Left cardiac atrium (tissue), 4 donors: ENCODE data around the gene HLX. TPM values are rescaled to one million over a fixed set of nuclear protein-coding genes. Genes with fewer than 3 reads are reported as not detected.
A peak's percentile ranks its signal among the peaks of the same experiment; 100 is the strongest.

Experiments used
- ATAC-seq, 2 donors: fragments of 200-7000 bp; cut with Tn5 transposase; one replicate each; pipeline ENCODE4 v1.9.1; 2020; ENCODE audit warnings: mild to moderate bottlenecking in 2 of 2, moderate library complexity in 2 of 2
- DNase-seq: peaks from one replicate; pipeline ENCODE4 v3.0.0-alpha.2; 2020
- intact Hi-C, 2 donors: fragments of 100-400 bp; cut with DNase I; formaldehyde crosslinking; loops; one replicate each; pipeline versions ENCODE4 v1.14.1 to v1.15.1; 2022 to 2023
- long read RNA-seq: library from polyadenylated mRNA; unstranded; transcript quantifications from one replicate; pipeline ENCODE4 v2.0.0, GENCODE V29; 2021
- total RNA-seq, 2 donors: library from RNA; stranded (reverse); fragmentation: NEBNext Ultra II Directional; extraction: Animal tissue kit (Norgen Biotek cat#: 25700); gene quantifications; one replicate each; pipeline ENCODE4 v1.2.1, GENCODE V29; 2021
- donor health status: DM: no; HTN: yes; CAD: no.
- donor health status: DM: no; HTN: yes; CAD: no; lungs with severe emphysema.
- donor health status: DM: yes; HTN: yes; CAD: no.
- donor health status: Dilated cardiomyopathy.

The HLX gene
- 10 to 100 TPM in 1 of 2 donors, 1 to 10 TPM in 1; 4.5 to 10.7 TPM for total RNA-seq
- long read RNA-seq, transcript HLX-201 (4 exons, 2,280 nt), result major isoform, 6 of 8 reads
- long read RNA-seq, partial matches to known transcripts, result 1 of 8 reads
- long read RNA-seq, other reads (novel, unspliced or antisense), result 1 of 8 reads

GRCh38 chr1:220879076-220879508 lies at the start of gene HLX:
HLX (plus strand) TSS chr1:220879443; CDS start chr1:220879858, 415 bp downstream.
- intact Hi-C loops, result loop anchor here (5.0 to 10.0 kb wide), 3 partner anchors 323 to 556 kb away; no protein-coding TSS in a partner anchor
- DNase-seq, result peak; percentile 93
- peak; percentile 91 to 95 for ATAC-seq

GRCh38 chr1:220833436-220833835 lies 45.8 kb upstream of the HLX start:
- intact Hi-C loops, result no loop called here
- DNase-seq (no peak), ATAC-seq (peak in 1 of 2 donors; percentile 29)

DNA sequence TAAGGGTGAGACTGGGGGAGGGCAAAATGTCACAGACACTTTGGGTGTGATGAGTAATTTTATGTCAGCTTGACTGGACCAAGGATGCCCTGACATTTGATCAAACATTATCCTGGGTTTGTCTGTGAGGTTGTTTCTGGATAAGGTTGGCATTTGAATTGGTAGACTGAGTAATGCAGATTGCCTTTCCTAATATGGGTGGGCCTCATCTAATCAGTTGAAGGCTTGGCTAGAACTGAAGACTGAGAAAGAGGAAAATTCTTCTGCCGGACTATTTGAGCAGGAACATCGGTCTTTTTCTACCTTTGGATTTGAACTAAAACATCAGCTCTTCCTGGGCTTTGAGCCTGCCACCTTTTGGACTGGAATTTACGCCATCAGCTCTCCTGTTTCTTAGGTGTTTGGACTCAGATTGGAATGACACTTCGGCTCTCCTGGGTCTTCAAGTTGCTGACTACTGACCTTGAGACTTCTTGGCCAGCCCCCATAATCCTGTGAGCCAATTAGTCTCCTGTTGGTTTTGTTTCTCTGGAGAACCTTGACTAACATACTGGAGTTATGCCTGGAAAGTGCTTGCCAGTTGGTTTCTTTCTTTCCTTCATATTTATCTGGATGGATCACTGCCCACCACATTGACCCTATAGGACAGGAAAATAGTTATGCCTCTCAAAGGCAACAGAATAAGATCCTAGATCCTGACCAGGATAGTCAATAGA lies 44.9 kb upstream of the HLX start:
- intact Hi-C loops, result no loop called here
- DNase-seq, result no peak
- ATAC-seq, result no peak

DNA sequence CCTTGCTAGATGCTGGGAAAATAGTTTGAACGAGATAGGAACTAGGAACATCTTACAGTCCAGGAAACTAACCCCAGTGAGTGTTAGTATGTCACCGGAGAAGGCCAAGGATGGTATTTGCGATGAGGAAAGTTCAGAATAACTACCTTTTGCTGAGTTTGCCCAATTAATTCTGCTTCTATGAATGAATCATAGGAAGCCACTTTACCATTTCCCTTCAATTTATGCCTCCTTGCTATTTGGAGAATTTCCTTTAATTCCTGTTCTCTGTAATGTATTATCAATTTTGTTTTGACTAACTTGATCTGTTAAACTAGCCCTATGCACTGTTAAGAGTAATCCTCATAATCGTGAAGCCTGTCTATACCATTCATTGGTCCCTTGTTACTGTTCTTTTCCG lies 40.7 kb upstream of the HLX start:
- DNase-seq, result no peak
- intact Hi-C loops, result no loop called here
- ATAC-seq, result no peak

DNA sequence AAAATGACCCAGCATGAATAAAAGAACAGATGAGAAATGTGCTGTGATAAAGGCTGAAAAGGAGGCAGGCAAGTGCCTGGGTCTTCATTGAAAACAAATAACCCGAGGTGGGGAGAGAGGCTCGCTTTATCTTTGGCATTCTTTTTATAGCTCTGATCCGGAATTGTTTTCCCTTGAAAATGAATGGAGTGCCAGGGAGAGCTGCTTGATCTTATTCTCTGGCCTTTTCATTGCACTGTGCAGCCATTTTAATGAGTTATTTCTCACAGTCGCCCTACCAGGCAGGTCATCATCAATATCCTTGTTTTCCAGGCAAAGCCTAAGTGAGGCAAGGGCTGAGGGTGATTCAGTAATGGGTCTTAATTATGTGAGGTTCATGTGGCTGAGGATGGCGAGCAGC lies 39.8 kb upstream of the HLX start:
- DNase-seq (no peak), ATAC-seq (no peak)
- intact Hi-C loops, result no loop called here

DNA sequence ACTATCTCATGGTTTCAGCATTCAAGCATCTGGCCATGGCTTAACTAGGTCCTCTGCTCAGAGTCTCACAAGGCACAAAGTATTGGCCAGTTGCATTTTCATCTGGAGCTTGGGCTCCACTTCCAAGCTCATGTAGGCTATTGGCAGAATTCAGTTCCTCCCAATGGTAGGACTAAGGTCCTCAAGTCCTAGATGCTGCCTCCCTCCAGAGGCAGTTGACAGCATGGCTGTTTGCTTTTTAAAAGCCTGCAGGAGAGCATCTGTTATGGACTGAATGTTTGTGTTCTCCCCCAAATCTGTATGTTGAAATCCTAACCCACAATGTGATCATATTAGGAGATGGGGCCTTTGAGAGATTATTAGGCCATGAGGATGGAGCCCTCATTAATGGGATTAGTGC lies 38.0 kb upstream of the HLX start:
- intact Hi-C loops, result no loop called here
- ATAC-seq, result no peak
- no peak for DNase-seq

DNA sequence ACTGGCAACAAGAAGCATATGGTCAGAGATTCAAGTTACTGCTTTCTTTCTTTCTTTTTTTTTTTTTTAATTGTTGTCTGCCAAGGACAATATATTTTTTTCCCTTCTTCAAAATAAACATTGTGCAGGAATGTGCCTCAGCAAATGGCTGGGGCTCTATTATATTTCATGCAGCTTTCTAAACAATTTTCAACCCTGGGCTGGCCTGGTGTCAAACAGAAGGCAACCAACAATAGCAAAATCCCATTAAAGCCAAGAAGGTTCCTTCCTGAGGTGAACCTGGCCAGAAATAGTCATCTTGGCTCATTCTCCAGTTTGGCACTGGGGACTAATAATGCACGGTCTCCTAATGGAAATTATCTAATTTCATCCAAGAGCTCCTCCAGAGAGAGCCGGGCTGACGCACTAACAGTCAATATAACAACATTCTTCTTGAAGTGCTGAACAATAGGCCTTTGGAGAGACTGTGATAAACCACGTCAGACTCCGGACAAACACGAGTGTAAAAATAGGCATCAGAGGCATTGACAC lies 35.7 kb upstream of the HLX start:
- DNase-seq (peak; percentile 62), ATAC-seq (peak; percentile 96)
- intact Hi-C loops, result no loop called here

DNA sequence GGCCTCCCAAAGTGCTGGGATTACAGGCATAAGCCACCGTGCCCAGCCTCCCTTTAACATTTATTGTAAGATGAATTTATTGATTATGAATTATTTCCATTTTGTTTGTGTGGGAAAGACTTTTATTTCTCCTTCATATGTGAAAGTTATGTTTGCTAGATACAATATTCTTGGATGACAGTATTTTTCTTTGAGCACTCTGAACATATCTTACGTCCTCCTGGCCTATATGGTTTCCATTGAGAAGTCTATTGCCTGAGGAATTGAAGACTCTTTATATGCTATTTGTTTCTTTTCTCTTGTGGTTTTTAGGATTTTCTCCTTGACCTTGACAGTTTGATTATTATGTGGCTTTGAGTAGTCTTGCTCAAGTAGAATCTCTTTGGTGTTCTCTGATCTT lies 26.8 kb upstream of the HLX start:
- intact Hi-C loops, result no loop called here
- ATAC-seq (no peak), DNase-seq (no peak)

DNA sequence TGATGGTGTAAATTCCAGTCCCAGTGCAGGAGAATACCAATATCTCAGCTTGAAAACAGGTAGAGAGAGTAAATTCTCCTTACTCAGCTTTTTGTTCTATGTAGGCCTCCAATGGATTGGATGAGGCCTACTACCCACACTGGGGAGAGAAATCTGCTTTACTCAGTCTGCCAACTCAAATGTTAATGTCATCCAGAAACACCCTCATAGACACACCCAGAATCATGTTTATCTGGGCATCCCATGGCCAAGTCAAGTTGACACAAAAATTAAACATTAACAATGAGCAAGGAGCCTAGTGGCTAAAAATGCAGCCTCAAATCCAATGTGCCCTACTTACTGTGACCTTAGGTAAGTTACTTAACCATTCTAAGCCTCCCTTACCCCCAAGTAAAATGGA lies 6.9 kb upstream of the HLX start:
- intact Hi-C loops, result loop anchor here (10.0 kb wide), 2 partner anchors 403 to 563 kb away; no protein-coding TSS in a partner anchor
- ATAC-seq (no peak), DNase-seq (no peak)

GRCh38 chr1:220873087-220873486 lies 6.2 kb upstream of the HLX start:
- ATAC-seq (no peak), DNase-seq (no peak)
- intact Hi-C loops, result loop anchor here (10.0 kb wide), 2 partner anchors 402 to 562 kb away; no protein-coding TSS in a partner anchor

GRCh38 chr1:220873868-220874655 lies 5.2 kb upstream of the HLX start:
- ATAC-seq (peak in 1 of 2 donors; percentile 20), DNase-seq (no peak)

DNA sequence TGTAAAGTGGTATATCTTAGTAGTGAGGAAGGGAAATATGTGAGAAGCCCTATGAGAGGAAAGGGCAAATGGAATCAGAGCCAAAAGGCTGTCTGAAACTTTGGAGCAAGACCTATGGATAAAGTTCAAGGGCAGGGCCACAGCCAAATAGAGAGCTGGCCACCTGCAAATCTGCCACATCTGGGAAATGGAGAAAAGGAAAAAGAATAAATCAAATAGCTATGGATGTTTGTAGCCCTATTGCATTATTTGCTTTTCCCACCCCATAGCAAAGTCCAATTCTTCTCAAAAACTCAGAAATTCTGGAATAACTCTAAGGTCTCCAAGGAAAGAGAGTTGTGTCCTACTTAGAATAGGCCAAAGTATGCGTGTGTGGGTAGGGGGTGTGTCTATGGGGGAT lies 4.0 kb upstream of the HLX start:
- intact Hi-C loops, result loop anchor here (2.0 to 10.0 kb wide), 4 partner anchors 327 to 560 kb away; no protein-coding TSS in a partner anchor

More at GRCh38 chr1:220873868-220874655, 5.2 kb upstream of the HLX start:
- intact Hi-C loops, result loop anchor here (2.0 to 10.0 kb wide), 3 partner anchors 401 to 561 kb away; no protein-coding TSS in a partner anchor

GRCh38 chr1:220876511-220877376 lies 2.5 kb upstream of the HLX start:
- ATAC-seq (no peak), DNase-seq (peak; percentile 69)
- intact Hi-C loops, result loop anchor here (5.0 to 10.0 kb wide), 3 partner anchors 326 to 558 kb away; no protein-coding TSS in a partner anchor

More for the DNA sequence above, 4.0 kb upstream of the HLX start:
- DNase-seq, result no peak
- no peak for ATAC-seq

DNA sequence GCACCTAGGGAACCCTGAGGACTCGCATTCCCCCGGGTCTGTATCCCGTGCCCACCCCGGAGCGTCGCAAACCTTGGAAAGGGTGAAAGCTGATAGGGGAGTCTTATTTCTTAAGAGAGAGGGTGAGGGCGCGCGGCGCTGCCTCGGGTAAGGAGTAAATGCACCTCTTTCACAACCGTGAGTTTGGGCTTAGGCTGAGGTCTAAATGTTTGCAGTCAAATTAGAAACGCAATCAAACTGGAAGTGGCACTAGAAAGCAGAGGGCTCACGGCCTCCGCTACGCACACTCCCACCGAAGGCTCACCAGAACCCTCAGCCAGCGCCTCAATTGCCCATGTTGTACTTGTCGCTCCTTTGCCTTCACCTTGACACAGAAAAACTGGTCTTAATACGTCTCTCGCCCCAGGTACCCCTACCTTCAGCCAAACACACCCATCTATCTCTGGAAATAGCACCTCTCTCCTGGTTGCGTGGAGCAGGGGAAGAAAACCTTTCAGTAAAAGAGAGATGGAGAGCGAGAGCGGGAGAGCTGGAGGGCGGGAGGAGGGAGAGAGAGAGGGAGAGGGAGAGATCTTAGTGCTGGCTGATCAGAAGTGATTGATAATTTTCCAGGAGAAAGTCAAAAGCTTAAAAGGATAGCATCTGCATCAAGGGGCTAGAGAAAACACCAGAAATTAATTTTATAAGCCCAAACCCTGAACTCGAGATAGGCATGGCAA lies 1.7 kb upstream of the HLX start:
- ATAC-seq (no peak), DNase-seq (no peak)
- intact Hi-C loops, result loop anchor here (5.0 to 10.0 kb wide), 3 partner anchors 325 to 557 kb away; no protein-coding TSS in a partner anchor

DNA sequence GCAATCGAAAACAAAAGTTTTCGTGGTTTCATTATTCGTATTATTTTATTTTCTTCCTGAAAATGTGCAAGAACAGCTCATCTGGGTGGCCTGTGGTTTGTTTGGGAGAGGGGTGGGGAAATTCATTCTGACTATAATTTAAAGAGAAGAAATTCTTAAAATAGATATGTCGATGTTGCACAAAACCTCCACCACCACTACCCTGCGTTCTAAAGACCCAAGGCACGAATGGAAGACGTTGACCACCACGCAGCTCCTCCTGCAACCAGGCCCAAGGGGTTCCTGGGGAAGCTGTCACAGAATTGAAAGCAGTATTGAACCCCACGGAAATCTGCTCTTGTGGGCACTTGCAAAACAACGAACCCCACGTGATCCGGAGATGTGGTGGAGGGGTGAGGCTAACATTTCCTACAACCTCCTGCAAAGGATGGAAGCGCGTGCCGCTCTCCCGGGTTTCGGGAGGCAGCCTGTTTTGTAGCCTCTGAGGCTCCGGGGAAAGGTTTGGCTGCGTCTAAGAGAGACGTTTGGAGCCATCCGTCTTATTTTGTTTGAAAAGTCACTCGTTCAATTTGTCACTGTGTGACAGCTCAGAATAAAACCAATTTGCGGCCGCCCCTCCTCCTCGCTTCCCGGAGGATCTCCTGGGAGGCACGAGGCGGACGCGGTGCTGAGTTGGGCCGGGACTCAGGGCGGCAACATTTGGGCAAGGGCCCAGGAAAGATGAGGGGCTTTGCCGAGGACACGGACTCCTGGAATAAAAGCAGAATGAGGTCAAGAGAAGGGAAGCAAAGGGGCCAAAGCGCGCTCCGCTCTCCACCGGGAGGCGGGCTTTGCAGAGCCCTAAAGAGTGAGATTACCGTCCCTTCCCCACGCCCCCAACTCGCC lies 810 bp upstream of the HLX start:
- peak; percentile 58 for DNase-seq
- peak; percentile 1 for ATAC-seq
- intact Hi-C loops, result loop anchor here (5.0 to 10.0 kb wide), 3 partner anchors 324 to 556 kb away; no protein-coding TSS in a partner anchor

- intact Hi-C loops, result loop anchor here (5.0 to 10.0 kb wide), 5 partner anchors 155 to 555 kb away; no protein-coding TSS in a partner anchor
- peak; percentile 67 to 71 for ATAC-seq
- DNase-seq, result peak; percentile 77
Observed at GRCh38 chr1:220879509-220880361, 492 bp downstream of the HLX start.
